Fibroblast of villous mesenchyme (primary cell): Measurements from ENCODE around the gene NOL3. TPM values are rescaled to one million over a fixed set of nuclear protein-coding genes. Genes with fewer than 3 reads are reported as not detected.

ENCODE experiments used
- DNase-seq: peaks from one replicate; pipeline ENCODE4 v3.0.0-alpha.2; 2010; ENCODE audit warnings: low read depth
- H3K4me3 ChIP-seq: 2 replicates; pipeline ENCODE4 v1.5.1; 2011; ENCODE audit warnings: low read depth, mild to moderate bottlenecking, low read length
- total RNA-seq: library from RNA; depleted of rRNA; stranded (reverse); fragments of >200 nt; gene quantifications from 2 replicates; pipeline ENCODE4 v1.2.3, GENCODE V29; 2012
- TF ChIP-seq, protein P1 (sequence below): IDR thresholded peaks from 2 replicates; pipeline ENCODE4 v1.5.1; 2012; ENCODE audit warnings: low read depth, mild to moderate bottlenecking, low read length; ENCODE audit not compliant: insufficient read depth

NOL3 gene
- total RNA-seq, 1 donor, result 11.7 TPM

DNA sequence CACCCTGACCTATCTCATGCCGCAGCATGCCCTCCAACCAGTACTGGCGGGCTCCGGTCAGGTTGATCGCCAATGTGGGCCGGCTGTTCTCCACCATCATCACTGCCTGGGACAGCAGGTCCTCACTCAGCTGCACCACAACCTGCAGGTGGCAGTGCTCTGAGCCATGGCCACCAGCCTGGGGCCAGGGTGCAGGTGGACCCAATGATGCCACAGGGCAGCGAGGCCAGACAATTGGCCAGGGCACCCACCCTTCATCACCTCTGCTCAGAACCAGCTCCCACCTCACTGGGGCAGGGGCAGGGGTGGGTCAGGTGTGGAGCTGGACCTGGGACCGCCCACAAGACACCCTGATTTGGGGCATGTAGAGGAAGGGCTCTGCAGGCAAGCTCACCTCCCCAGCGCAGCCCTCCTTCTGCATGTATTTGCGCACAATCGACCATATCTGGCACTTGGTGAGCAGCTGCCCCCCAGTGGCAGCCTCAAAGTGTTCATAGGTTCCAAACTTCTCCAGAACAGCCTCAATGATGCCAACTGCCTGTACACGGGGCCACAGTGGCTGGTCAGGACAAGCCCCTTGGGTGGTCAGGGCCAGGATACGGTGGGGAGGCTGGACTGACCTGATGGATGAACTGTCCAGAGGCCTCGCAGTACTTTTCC is 9.2 kb downstream of the NOL3 start:
- TF ChIP-seq, protein P1, sequence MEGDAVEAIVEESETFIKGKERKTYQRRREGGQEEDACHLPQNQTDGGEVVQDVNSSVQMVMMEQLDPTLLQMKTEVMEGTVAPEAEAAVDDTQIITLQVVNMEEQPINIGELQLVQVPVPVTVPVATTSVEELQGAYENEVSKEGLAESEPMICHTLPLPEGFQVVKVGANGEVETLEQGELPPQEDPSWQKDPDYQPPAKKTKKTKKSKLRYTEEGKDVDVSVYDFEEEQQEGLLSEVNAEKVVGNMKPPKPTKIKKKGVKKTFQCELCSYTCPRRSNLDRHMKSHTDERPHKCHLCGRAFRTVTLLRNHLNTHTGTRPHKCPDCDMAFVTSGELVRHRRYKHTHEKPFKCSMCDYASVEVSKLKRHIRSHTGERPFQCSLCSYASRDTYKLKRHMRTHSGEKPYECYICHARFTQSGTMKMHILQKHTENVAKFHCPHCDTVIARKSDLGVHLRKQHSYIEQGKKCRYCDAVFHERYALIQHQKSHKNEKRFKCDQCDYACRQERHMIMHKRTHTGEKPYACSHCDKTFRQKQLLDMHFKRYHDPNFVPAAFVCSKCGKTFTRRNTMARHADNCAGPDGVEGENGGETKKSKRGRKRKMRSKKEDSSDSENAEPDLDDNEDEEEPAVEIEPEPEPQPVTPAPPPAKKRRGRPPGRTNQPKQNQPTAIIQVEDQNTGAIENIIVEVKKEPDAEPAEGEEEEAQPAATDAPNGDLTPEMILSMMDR, result no peak
- no peak overlapping the region for H3K4me3 ChIP-seq
- DNase-seq, result no peak

DNA sequence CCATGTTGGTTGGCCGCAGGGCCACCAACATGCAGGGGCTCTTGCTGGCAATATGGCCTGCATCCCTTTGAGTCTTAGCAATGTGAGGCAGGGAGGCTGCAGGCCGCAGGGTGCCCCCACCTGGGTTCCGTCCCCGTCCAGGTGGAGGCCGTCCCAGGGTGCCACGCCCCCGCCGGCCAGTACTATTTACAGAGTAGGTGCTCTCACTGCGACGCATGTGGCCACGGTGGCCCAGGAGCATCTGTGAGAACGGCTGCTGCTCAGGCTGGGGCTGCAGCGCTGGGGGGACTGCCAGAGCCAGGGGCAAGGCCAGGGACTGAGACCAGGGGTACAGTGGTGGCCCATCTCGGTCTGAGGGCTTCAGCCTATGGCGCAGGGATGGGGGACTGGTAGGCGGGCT is 9.8 kb downstream of the NOL3 start:
- TF ChIP-seq, protein P1, result no peak
- no peak for DNase-seq

DNA sequence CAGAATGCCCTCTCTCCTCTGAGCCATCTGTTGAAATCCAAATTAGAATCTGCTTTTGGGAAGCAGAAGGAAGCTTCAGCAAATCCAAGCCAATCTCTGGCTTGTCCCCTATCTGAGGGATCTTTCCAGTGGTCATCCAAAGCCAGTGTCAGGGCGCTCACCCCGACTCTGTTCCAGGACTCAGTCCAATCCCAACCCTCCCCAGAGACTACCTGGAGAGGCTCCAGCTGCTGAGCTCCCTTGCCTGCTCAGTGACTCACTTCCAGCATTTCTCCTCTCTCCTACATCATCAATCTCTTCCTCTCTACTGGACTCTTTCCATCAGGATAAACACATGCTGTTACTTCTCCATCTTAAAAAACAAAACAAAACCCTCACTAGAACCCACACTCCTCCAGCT is 11.0 kb downstream of the NOL3 start:
- H3K4me3 ChIP-seq, result no peak overlapping the region
- peak; percentile 79 for DNase-seq
- TF ChIP-seq, protein P1, result no peak

More for the DNA sequence above, 9.8 kb downstream of the NOL3 start:
- H3K4me3 ChIP-seq, result no peak overlapping the region

DNA sequence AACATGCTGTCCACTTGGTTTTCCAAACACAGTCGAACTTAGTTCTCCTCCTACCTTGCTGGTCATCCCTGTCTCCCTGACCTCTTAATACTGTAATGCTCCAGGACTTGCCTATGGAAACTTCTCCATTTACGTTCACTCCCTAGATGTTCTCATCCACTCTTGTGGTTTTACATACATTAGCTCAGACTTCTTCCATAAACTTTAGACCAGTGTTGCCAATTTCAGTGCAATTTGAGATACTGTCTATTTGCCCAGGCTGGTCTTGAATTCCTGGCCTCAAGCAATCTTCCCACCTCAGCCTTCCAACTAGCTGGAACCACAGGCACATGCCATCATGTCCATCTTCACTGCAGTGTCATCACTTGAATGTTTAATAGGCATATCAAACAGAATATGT is 11.9 kb downstream of the NOL3 start:
- DNase-seq, result no peak
- no peak overlapping the region for H3K4me3 ChIP-seq
- TF ChIP-seq, protein P1, result no peak

DNA sequence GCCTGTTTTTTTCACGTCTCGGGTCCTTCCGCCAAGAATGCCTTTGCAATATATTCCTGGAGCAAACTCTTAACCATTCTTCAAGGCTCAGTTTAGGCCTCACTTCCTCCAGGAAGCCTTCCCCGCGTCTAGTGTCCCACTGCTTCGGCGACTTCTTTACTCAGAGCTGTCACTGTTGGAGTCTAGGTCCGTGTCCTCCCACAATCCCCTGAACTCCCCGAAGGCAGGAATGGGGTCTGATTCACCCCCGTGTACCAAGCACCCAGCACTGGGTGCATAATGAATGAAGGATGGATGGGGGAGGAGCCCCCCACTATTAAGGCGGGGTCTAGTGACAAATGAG is 12.9 kb downstream of the NOL3 start:
- peak overlapping the region; percentile 76 for H3K4me3 ChIP-seq
- no peak for DNase-seq
- TF ChIP-seq, protein P1, result no peak

DNA sequence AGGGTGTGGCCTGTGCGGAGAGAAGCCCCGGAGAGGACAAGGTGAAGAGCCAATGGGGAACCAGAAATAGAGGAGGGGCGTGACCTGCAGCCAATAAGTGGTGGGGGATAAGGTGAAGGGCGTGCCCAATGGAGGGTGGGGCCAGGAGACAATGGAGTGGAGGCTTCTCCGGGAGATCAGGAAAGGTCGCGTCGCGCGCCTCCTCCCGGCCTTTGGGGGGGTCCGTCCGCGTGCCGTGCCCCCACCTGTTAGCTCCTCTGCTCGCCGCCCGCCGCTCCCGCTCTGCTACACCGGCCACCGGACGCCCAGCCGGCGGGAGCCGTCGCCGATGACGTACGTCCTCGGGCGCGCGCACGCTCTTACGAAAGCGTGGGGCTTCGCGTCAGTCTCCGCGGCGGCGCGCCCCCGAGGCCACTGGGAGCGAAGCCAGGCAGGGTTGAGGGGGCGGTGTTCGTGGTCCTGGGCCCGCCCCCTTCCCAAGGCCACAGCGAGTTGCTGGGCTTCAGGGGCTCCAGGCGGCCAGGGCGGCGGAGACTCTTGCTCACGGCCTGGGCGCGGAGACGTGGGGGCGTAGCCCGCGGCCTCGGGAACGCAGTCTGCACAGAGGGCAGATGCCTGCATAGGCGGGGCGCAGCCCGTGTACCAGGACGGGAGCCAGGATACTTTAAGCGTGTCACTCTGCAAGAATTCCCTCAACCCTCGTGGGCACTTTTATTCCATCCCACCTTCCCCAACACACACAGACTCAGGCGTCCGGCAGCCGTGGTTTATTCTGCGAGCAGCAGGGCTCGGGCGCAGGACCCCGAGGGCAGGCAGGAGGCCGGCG is 13.5 kb downstream of the NOL3 start, which contains the start of gene MATCAP1:
Gene MATCAP1 (minus strand): TSS at position 337 of the 826 bp plus-strand sequence. CDS start 3,353 bp downstream, outside the sequence.
- DNase-seq, result peak; percentile 98

More for the DNA sequence above, 13.5 kb downstream of the NOL3 start, which contains the start of gene MATCAP1:
- TF ChIP-seq, protein P1, result no peak
- H3K4me3 ChIP-seq, result peak within 1 kb of the TSS; percentile 76
